Tibial nerve (tissue), 3 donors: ENCODE data around the gene PTPRK.
"Not testable (repeated sequence)": the region's sequence is repeated elsewhere in the genome, so short reads cannot be mapped to it uniquely, and the experiment has no call there.

Experiments
- CTCF ChIP-seq, 5 experiments: fragments of 200-600 bp in 3 of 5; fragments of 450-650 bp in 2 of 5; sonication (generic) in 3 of 5; IDR thresholded peaks; one replicate each; pipeline ENCODE4 v1.5.1; 2016 to 2019; ENCODE audit warnings: antibody characterized with exemption in 5 of 5, mild to moderate bottlenecking in 3 of 5, moderate library complexity in 2 of 5
- POLR2A ChIP-seq, 2 donors: fragments of 450-650 bp; IDR thresholded peaks; one replicate each; pipeline ENCODE4 v1.6.1; 2017; ENCODE audit warnings: antibody characterized with exemption in 2 of 2, mild to moderate bottlenecking in 2 of 2, moderate library complexity in 2 of 2

GRCh38 chr6:127978185-127978584, 542.2 kb downstream of the PTPRK start:
- TF ChIP-seq POLR2A, CTCF (IDR thresholded peaks at IDR 0.05): not testable (repeated sequence)
